GM12878 (cell line): ENCODE data around the gene ZNF692. TPM values are rescaled to one million over a fixed set of nuclear protein-coding genes. Genes with fewer than 3 reads are reported as not detected.

ENCODE experiments used
- ATAC-seq: fragments of 200-7000 bp; cut with Tn5 transposase; 3 replicates; pipeline ENCODE4 v1.9.1; 2020; ENCODE audit warnings: mild to moderate bottlenecking, moderate library complexity
- BruUV-seq: library from RNA; stranded (reverse); fragments of 400-500 nt; replicated peaks from 2 replicates; lab custom pipeline; 2021; lab: Mats Ljungman, UMichigan
- CTCF ChIA-PET: fragments of 300-600 bp; sonication (Branson Sonifier 250); formaldehyde crosslinking; extraction: SDS; loops from one replicate; lab custom pipeline; 2021; ENCODE audit warnings: inconsistent platforms; lab: Yijun Ruan, JAX
- POLR2A ChIA-PET: fragments of 350-600 bp; formaldehyde crosslinking; extraction: SDS; loops from one replicate; lab custom pipeline; 2021; ENCODE audit warnings: inconsistent platforms; lab: Charles Lee
- RAD21 ChIA-PET: fragments of 300-600 bp; sonication (Branson Sonifier 250); formaldehyde crosslinking; loops from one replicate; lab custom pipeline; 2023; ENCODE audit warnings: antibody characterized with exemption; ENCODE audit not compliant: unreplicated experiment; lab: Charles Lee
- SMC1A ChIA-PET: fragments of 300-600 bp; sonication (Branson Sonifier 250); formaldehyde crosslinking; loops from one replicate; lab custom pipeline; 2023; ENCODE audit not compliant: unreplicated experiment, uncharacterized antibody; lab: Charles Lee
- DNase-seq: peaks from one replicate; pipeline ENCODE4 v3.0.0-alpha.2; 2011; ENCODE audit warnings: low read depth, low spot score
- FAIRE-seq: peaks from 3 replicates; lab custom pipeline; 2011; peaks lifted over from hg19 to GRCh38; lab: Jason Lieb, UNC
- H2AFZ ChIP-seq: 2 replicates; pipeline ENCODE4 v1.6.0; 2011; ENCODE audit warnings: low read depth, low read length, control low read depth; ENCODE audit not compliant: control insufficient read depth
- H3K27ac ChIP-seq: 2 replicates; pipeline ENCODE4 v1.5.1; 2011; ENCODE audit warnings: control low read depth; ENCODE audit not compliant: control insufficient read depth, insufficient read depth
- H3K27me3 ChIP-seq, 2 experiments: replicated peaks in 1 of 2; 2 replicates each; pipeline versions ENCODE4 v1.6.0 to v1.6.1; 2011; ENCODE audit warnings: low read length in 1 of 2; ENCODE audit not compliant: control insufficient read depth in 2 of 2, insufficient read depth in 2 of 2
- H3K36me3 ChIP-seq, 2 experiments: 2 replicates each; pipeline ENCODE4 v1.5.1; 2011; ENCODE audit warnings: low read length in 1 of 2; ENCODE audit not compliant: control insufficient read depth in 2 of 2, insufficient read depth in 2 of 2
- H3K4me1 ChIP-seq: 2 replicates; pipeline ENCODE4 v1.6.1; 2011; ENCODE audit warnings: mild to moderate bottlenecking, low read length, moderate library complexity, mixed read lengths; ENCODE audit not compliant: control insufficient read depth, insufficient read depth
- H3K4me2 ChIP-seq: 2 replicates; pipeline ENCODE4 v1.6.0; 2011; ENCODE audit warnings: control low read depth; ENCODE audit not compliant: control insufficient read depth, insufficient read depth
- H3K4me3 ChIP-seq: fragments of 200-600 bp; sonication (generic); 2 replicates; pipeline ENCODE4 v1.5.1; 2016
- H3K79me2 ChIP-seq: 2 replicates; pipeline ENCODE4 v1.6.0; 2011; ENCODE audit warnings: low read length; ENCODE audit not compliant: control insufficient read depth, insufficient read depth
- H3K9ac ChIP-seq: 2 replicates; pipeline ENCODE4 v1.8.0; 2011; ENCODE audit warnings: low read length, control low read depth, mixed read lengths; ENCODE audit not compliant: control insufficient read depth, insufficient read depth
- H3K9me3 ChIP-seq: replicated peaks from 3 replicates; pipeline ENCODE4 v1.5.1; 2011; ENCODE audit warnings: mild to moderate bottlenecking, low read length; ENCODE audit not compliant: control insufficient read depth, insufficient read depth
- H4K20me1 ChIP-seq: 2 replicates; pipeline ENCODE4 v1.6.0; 2011; ENCODE audit not compliant: control insufficient read depth, insufficient read depth
- ATF7 ChIP-seq: fragments of 450-650 bp; IDR thresholded peaks from 2 replicates; pipeline ENCODE4 v1.6.1; 2016; ENCODE audit warnings: low read depth, mild to moderate bottlenecking
- FOXM1 ChIP-seq: IDR thresholded peaks from 2 replicates; pipeline ENCODE4 v1.6.1; 2012; ENCODE audit warnings: low read depth, mild to moderate bottlenecking, inconsistent platforms, low read length, moderate library complexity
- GATAD2B ChIP-seq: fragments of 450-650 bp; conservative IDR thresholded peaks from 2 replicates; pipeline ENCODE4 v1.6.1; 2017; ENCODE audit warnings: low read depth, mild to moderate bottlenecking, moderate library complexity
- HSF1 ChIP-seq: fragments of 150-350 bp; IDR thresholded peaks from 2 replicates; pipeline ENCODE4 v1.6.1; 2014; ENCODE audit warnings: mild to moderate bottlenecking, low read depth, low read length
- IRF4 ChIP-seq: IDR thresholded peaks from 2 replicates; pipeline ENCODE4 v1.6.1; 2011; ENCODE audit warnings: low read depth, low read length
- MEF2A ChIP-seq: IDR thresholded peaks from 2 replicates; pipeline ENCODE4 v1.6.1; 2011; ENCODE audit warnings: low read depth, mild to moderate bottlenecking, low read length, moderate library complexity; ENCODE audit not compliant: insufficient read depth
- MEF2B ChIP-seq: fragments of 450-650 bp; IDR thresholded peaks from 2 replicates; pipeline ENCODE4 v1.6.1; 2018; ENCODE audit warnings: mild to moderate bottlenecking, moderate library complexity; ENCODE audit not compliant: partially characterized antibody, poor library complexity, severe bottlenecking
- PAX8 ChIP-seq: fragments of 450-650 bp; IDR thresholded peaks from 2 replicates; pipeline ENCODE4 v1.6.1; 2017; ENCODE audit warnings: mild to moderate bottlenecking, moderate library complexity
- PKNOX1 ChIP-seq: fragments of 450-650 bp; IDR thresholded peaks from 2 replicates; pipeline ENCODE4 v1.6.1; 2016; ENCODE audit warnings: mild to moderate bottlenecking
- POLR2AphosphoS2 ChIP-seq: IDR thresholded peaks from 2 replicates; pipeline ENCODE4 v1.6.1; 2011; ENCODE audit warnings: low read depth, mild to moderate bottlenecking, low read length, improper control_type of control experiment, moderate library complexity
- RAD51 ChIP-seq: fragments of 450-650 bp; IDR thresholded peaks from 2 replicates; pipeline ENCODE4 v1.6.1; 2016; ENCODE audit warnings: moderate library complexity, mild to moderate bottlenecking, inconsistent platforms
- RELA ChIP-seq: fragments of 450-650 bp; IDR thresholded peaks from 2 replicates; pipeline ENCODE4 v1.8.0; 2014; ENCODE audit warnings: borderline replicate concordance; ENCODE audit not compliant: partially characterized antibody
- SREBF1 ChIP-seq: IDR thresholded peaks from 2 replicates; pipeline ENCODE4 v1.6.1; 2012; ENCODE audit warnings: mild to moderate bottlenecking, low read length
- SREBF2 ChIP-seq: IDR thresholded peaks from 2 replicates; pipeline ENCODE4 v1.6.1; 2012; ENCODE audit warnings: mild to moderate bottlenecking, low read length
- ZNF207 ChIP-seq: fragments of 450-650 bp; IDR thresholded peaks from 2 replicates; pipeline ENCODE4 v1.6.1; 2014; ENCODE audit warnings: antibody characterized with exemption, mild to moderate bottlenecking, borderline replicate concordance
- WGBS: methylation state at CpG from one replicate; pipeline ENCODE4 v1.1.6; 2016; ENCODE audit warnings: low lambda C conversion rate; ENCODE audit not compliant: insufficient replicate concordance, insufficient coverage; ENCODE audit errors: missing lambda C conversion rate; 5-methylcytosine and 5-hydroxymethylcytosine counted together
- in situ Hi-C: fragments of 300-500 bp; cut with MboI; formaldehyde crosslinking; loops from 9 replicates; pipeline ENCODE4 v1.14.3; 2018; ENCODE audit warnings: mixed read lengths
- intact Hi-C: fragments of 100-400 bp; cut with micrococcal nuclease; formaldehyde crosslinking; loops from one replicate; pipeline ENCODE4 v1.14.2; 2022; ENCODE audit not compliant: unreplicated experiment
- polyA plus RNA-seq, 11 experiments: library from polyadenylated mRNA; depleted of rRNA in 4 of 11; unstranded in 6 of 11; stranded (reverse) in 5 of 11; fragments of >200 nt; fragmentation: Nextera tagmentation in 4 of 11; fragmentation: Illumina TruSeq in 1 of 11; extraction: Ambion mirVana in 4 of 11; extraction: Trizol in 1 of 11; gene quantifications; 1 replicate in 1 of 11; 2 replicates in 10 of 11; pipeline versions ENCODE4 v1.2.1 to v1.2.3, GENCODE V29; 2011 to 2016; ENCODE audit warnings: inconsistent platforms in 2 of 11, missing spikeins in 2 of 11, low read depth in 1 of 11
- total RNA-seq, 4 experiments: library from RNA; depleted of rRNA in 3 of 4; stranded (reverse); fragments of >200 nt in 3 of 4; fragmentation: Illumina TruSeq in 1 of 4; extraction: Trizol in 1 of 4; gene quantifications; 2 replicates each; pipeline versions ENCODE4 v1.2.1 to v1.2.3, GENCODE V29; 2013 to 2021
- TF ChIP-seq, protein P1 (sequence below): fragments of 450-650 bp; IDR thresholded peaks from 2 replicates; pipeline ENCODE4 v1.6.1; 2018; ENCODE audit warnings: borderline replicate concordance, mild to moderate bottlenecking; ENCODE audit not compliant: partially characterized antibody

ZNF692 gene
- total and polyA plus RNA-seq, 10 of the 15 experiments (the other 5 are each of a cell fraction or from before 2014, with no cell fraction given) = 5.3 to 76.6 (median 36.9) TPM

GRCh38 chr1:248825136-248825535 is 33.7 kb downstream of the ZNF692 start (continued):
- no peak for TF ChIP-seq PKNOX1
- TF ChIP-seq SREBF2 = no peak

DNA sequence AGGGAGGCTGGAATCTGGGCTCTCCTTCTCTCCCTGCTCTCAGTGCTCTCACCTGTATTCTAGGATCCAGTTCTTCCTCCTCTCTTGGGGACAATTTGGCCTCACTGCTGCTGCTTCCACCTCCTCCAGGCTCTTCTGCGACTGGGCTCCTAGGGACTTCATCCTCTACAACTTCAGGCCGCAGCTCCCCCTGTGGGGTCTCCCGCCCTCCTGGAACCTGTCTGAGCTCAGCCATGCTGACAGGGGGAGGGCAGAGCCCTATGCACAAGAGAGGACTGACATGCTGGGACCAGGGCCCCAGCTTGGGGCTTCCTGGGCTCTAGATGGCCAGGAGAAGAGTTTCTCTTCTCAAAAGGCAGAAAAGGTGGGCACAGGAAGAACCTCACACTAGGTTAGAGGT is 34.2 kb downstream of the ZNF692 start:
- no peaks in the 10 kb centered on the region for H3K9me3 ChIP-seq
- TF ChIP-seq IRF4 (no peak), RAD51 (no peak), MEF2B (no peak), MEF2A (no peak), FOXM1 (no peak), ATF7 (no peak), ZNF207 (no peak), RELA (no peak), GATAD2B (no peak), POLR2AphosphoS2 (no peak), HSF1 (no peak), SREBF1 (no peak), PAX8 (no peak)
- TF ChIP-seq, protein P1, sequence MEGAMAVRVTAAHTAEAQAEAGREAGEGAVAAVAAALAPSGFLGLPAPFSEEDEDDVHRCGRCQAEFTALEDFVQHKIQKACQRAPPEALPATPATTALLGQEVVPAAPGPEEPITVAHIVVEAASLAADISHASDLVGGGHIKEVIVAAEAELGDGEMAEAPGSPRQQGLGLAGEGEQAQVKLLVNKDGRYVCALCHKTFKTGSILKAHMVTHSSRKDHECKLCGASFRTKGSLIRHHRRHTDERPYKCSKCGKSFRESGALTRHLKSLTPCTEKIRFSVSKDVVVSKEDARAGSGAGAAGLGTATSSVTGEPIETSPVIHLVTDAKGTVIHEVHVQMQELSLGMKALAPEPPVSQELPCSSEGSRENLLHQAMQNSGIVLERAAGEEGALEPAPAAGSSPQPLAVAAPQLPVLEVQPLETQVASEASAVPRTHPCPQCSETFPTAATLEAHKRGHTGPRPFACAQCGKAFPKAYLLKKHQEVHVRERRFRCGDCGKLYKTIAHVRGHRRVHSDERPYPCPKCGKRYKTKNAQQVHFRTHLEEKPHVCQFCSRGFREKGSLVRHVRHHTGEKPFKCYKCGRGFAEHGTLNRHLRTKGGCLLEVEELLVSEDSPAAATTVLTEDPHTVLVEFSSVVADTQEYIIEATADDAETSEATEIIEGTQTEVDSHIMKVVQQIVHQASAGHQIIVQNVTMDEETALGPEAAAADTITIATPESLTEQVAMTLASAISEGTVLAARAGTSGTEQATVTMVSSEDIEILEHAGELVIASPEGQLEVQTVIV = no peak
- TF ChIP-seq, all 136 proteins: peak for 0
- ChIA-PET RAD21 (interaction anchor here (2.8 to 4.4 kb wide), 2 partner anchors 13 to 19 kb away, joined by 31 to 46 read pairs; partner anchors contain the start of gene ZNF672), SMC1A (interaction anchor here (2.9 to 4.8 kb wide), 2 partner anchors 13 to 18 kb away, joined by 12 to 48 read pairs; partner anchors contain the start of gene ZNF672), POLR2A (interaction anchor here (1.3 to 5.2 kb wide), 3 partner anchors 13 to 37 kb away, joined by 3 to 83 read pairs (median 27); partner anchors contain the start of genes ZNF672 and ZNF692), CTCF (interaction anchor here (0.8 to 5.2 kb wide), 3 partner anchors 13 to 49 kb away, joined by 5 to 79 read pairs (median 12); partner anchors contain the start of genes ZNF672 and ZNF692)
- Histone ChIP-seq H3K27ac (peak overlapping the region; percentile 98), H3K27me3 (no peaks in the 10 kb centered on the region), H3K36me3 (peaks cover 2 to 15% of the 10 kb centered on the region in 2 experiments; a peak in 3 of 4 replicates), H2AFZ (no peak overlapping the region), H3K4me1 (peaks cover 13% of the 10 kb centered on the region), H3K79me2 (peaks cover 35% of the 10 kb centered on the region), H4K20me1 (no peaks in the 10 kb centered on the region), H3K4me2 (peak overlapping the region; percentile 97), H3K4me3 (peak overlapping the region; percentile 79), H3K9ac (peak overlapping the region; percentile 81)
- FAIRE-seq = no peak
- no TSS peak for BruUV-seq
- no peak for DNase-seq
- WGBS = 67% methylated on average over 3 of the region's 3 CpGs
- intact Hi-C loops = loop anchor here (5.0 kb wide), 1 partner anchor 582 kb away; no protein-coding TSS in a partner anchor
- no peak for ATAC-seq
- in situ Hi-C loops = no loop called here
